ENCODE data around the gene TRIM59. TPM values are rescaled to one million over a fixed set of nuclear protein-coding genes. Genes with fewer than 3 reads are reported as not detected.

TRIM59 gene
- total RNA-seq, 2 donors from 2014 or later = 32.7 to 33.1 TPM

GRCh38 chr3:160435095-160435494 is 14.5 kb downstream of the TRIM59 start:
- Histone ChIP-seq H3K27me3 (ENCODE audit: control insufficient read depth, insufficient read depth, low read length, poor library complexity, severe bottlenecking) (no peaks in the 10 kb centered on the region), H3K9ac (ENCODE audit: extremely low read depth, low read length, poor library complexity, severe bottlenecking) (no peak overlapping the region), H3K9me3 (ENCODE audit: control insufficient read depth, low read length) (no peaks in the 10 kb centered on the region), H3K27ac (ENCODE audit: low read depth, low read length) (no peak overlapping the region), H3K36me3 (ENCODE audit: control insufficient read depth, insufficient read depth, low read length) (peaks cover 96% of the 10 kb centered on the region), H3K4me1 (ENCODE audit: control insufficient read depth, insufficient read depth, low read length) (no peaks in the 10 kb centered on the region), H3K4me3 (ENCODE audit: low read length) (no peak overlapping the region)
- peaks cover 56% of the 10 kb centered on the region for H3K36me3 Mint-ChIP-seq (ENCODE audit: low read depth)
- H3K9me3 Mint-ChIP-seq = no peaks in the 10 kb centered on the region
- H3K27ac Mint-ChIP-seq = no peak overlapping the region
- H3K4me3 Mint-ChIP-seq = no peak overlapping the region
- DNase-seq = no peak
- no peak for TF ChIP-seq CTCF (conservative IDR thresholded peaks at IDR 0.05)
- no peaks in the 10 kb centered on the region for H3K27me3 Mint-ChIP-seq (ENCODE audit: insufficient read depth)
- H3K4me1 Mint-ChIP-seq = peaks cover 7% of the 10 kb centered on the region
- 86 to 94% methylated on average over 2 of the region's 2 CpGs for WGBS, 2 experiments (ENCODE audit: insufficient coverage in 1 of 2, insufficient read length in 1 of 2)

GRCh38 chr3:160434071-160434470 is 15.5 kb downstream of the TRIM59 start:
- no peaks in the 10 kb centered on the region for H3K4me1 ChIP-seq (ENCODE audit: control insufficient read depth, insufficient read depth, low read length)
- H3K9ac ChIP-seq (ENCODE audit: extremely low read depth, low read length, poor library complexity, severe bottlenecking) = no peak overlapping the region
- no peak for TF ChIP-seq CTCF (conservative IDR thresholded peaks at IDR 0.05)
- no peaks in the 10 kb centered on the region for H3K27me3 Mint-ChIP-seq (ENCODE audit: insufficient read depth)
- no peaks in the 10 kb centered on the region for H3K9me3 ChIP-seq (ENCODE audit: control insufficient read depth, low read length)
- peaks cover 7% of the 10 kb centered on the region for H3K4me1 Mint-ChIP-seq
- H3K4me3 Mint-ChIP-seq = no peak overlapping the region
- no peak overlapping the region for H3K27ac Mint-ChIP-seq
- H3K27ac ChIP-seq (ENCODE audit: low read depth, low read length) = no peak overlapping the region
- H3K36me3 Mint-ChIP-seq (ENCODE audit: low read depth) = peaks cover 54% of the 10 kb centered on the region
- no peaks in the 10 kb centered on the region for H3K27me3 ChIP-seq (ENCODE audit: control insufficient read depth, insufficient read depth, low read length, poor library complexity, severe bottlenecking)
- H3K36me3 ChIP-seq (ENCODE audit: control insufficient read depth, insufficient read depth, low read length) = peaks cover 94% of the 10 kb centered on the region
- WGBS, 2 experiments (ENCODE audit: insufficient coverage in 1 of 2, insufficient read length in 1 of 2) = 93 to 100% methylated on average over 2 of the region's 2 CpGs
- DNase-seq = no peak
- H3K9me3 Mint-ChIP-seq = no peaks in the 10 kb centered on the region
- no peak overlapping the region for H3K4me3 ChIP-seq (ENCODE audit: low read length)

- Histone ChIP-seq H3K9ac (ENCODE audit: extremely low read depth, low read length, poor library complexity, severe bottlenecking) (no peak overlapping the region), H3K9me3 (ENCODE audit: control insufficient read depth, low read length) (no peaks in the 10 kb centered on the region), H3K36me3 (ENCODE audit: control insufficient read depth, insufficient read depth, low read length) (peaks cover 95% of the 10 kb centered on the region), H3K4me3 (ENCODE audit: low read length) (no peak overlapping the region), H3K27ac (ENCODE audit: low read depth, low read length) (no peak overlapping the region), H3K27me3 (ENCODE audit: control insufficient read depth, insufficient read depth, low read length, poor library complexity, severe bottlenecking) (no peaks in the 10 kb centered on the region), H3K4me1 (ENCODE audit: control insufficient read depth, insufficient read depth, low read length) (no peaks in the 10 kb centered on the region)
- Mint-ChIP-seq H3K36me3 (ENCODE audit: low read depth) (peaks cover 72% of the 10 kb centered on the region), H3K9me3 (no peaks in the 10 kb centered on the region), H3K4me1 (no peaks in the 10 kb centered on the region), H3K27ac (no peak overlapping the region), H3K4me3 (no peak overlapping the region), H3K27me3 (ENCODE audit: insufficient read depth) (no peaks in the 10 kb centered on the region)
- no peak for DNase-seq
- TF ChIP-seq CTCF (conservative IDR thresholded peaks at IDR 0.05) = no peak
- WGBS, 2 experiments (ENCODE audit: insufficient coverage in 1 of 2, insufficient read length in 1 of 2) = 96 to 99% methylated on average over 7 to 11 of the region's 11 CpGs
Observed at GRCh38 chr3:160427832-160428424, 21.7 kb downstream of the TRIM59 start.

Data from endodermal cell (in vitro differentiated cells).